ENCODE results near the gene ZNF474. TPM values are rescaled to one million over a fixed set of nuclear protein-coding genes. Genes with fewer than 3 reads are reported as not detected.

ZNF474 gene
- total RNA-seq, 1 experiment from 2014 or later, result not detected

DNA sequence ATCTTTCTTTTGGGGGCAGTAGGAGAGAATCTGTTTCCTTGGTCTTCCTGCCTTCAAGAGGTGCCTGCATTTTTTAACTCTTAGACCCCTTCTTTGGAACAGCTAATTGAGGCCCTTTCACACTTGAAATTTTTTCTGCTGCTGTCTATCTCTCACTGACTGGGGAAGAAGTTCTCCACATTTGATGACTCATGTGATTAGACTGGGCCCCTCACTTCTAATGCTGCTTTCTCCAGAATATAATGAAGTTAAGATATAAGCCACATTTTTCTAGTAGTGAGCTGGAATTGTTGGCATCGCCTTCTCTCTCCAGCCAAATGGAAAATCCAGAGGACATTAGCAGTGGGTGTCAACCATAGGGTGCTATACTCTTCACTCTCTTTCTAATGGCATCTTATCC lies 12.4 kb downstream of the ZNF474 start:
- POLR2A ChIA-PET, result no interaction called here
- CTCF ChIA-PET, result interaction anchor here (0.9 to 1.4 kb wide), 3 partner anchors 15 to 50 kb away, joined by 3 to 4 read pairs (median 3); no protein-coding TSS in a partner anchor
- ATAC-seq, result no peak
- no peaks in the 10 kb centered on the region for H3K27me3 Mint-ChIP-seq (ENCODE audit: low read depth)
- peaks cover 3% of the 10 kb centered on the region; the same call in 1 of the 2 replicates for H3K4me1 Mint-ChIP-seq
- no peak overlapping the region for H3K27ac Mint-ChIP-seq
- H3K4me3 Mint-ChIP-seq, result no peak overlapping the region
- no peak for DNase-seq (ENCODE audit: low spot score)
- no peaks in the 10 kb centered on the region for H3K9me3 Mint-ChIP-seq
- TF ChIP-seq ZNF138 (CRISPR knock-in tag; conservative IDR thresholded peaks at IDR 0.05), result no peak
- TF ChIP-seq, protein P1, sequence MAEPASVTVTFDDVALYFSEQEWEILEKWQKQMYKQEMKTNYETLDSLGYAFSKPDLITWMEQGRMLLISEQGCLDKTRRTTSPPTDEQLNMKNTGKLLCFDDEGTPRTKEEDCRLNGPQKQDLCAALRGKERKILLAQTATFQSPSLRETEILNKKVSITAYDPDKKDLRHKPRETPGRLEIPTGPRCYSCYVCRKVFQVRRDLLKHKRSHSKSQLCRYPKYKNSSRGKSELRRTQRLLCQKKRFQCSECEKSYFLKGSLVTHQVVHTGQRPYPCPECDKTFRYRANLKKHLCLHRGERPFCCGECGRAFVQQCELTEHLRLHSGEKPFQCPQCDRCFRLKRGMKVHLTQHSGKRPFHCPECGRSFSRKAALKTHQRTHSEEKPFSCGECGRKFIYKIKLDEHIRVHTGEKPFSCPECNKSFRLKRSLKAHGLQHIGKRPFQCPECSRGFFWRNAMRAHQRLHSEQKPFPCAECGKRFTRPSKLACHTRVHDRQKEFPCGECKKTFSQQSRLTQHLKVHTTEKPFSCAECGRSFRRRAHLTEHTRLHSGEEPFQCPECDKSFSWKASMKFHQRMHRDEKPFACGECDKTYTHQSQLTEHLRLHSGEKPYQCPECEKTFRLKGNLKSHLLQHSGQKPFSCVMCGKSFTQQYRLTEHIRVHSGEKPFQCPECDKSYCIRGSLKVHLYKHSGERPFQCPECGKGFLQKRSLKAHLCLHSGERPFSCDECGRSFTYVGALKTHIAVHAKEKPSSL (CRISPR knock-in tag; conservative IDR thresholded peaks at IDR 0.05), result no peak
- no peak for TF ChIP-seq HMGA2 (CRISPR knock-in tag; IDR thresholded peaks at IDR 0.05)
- TF ChIP-seq, protein P2, sequence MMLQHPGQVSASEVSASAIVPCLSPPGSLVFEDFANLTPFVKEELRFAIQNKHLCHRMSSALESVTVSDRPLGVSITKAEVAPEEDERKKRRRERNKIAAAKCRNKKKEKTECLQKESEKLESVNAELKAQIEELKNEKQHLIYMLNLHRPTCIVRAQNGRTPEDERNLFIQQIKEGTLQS (CRISPR knock-in tag; conservative IDR thresholded peaks at IDR 0.05), result no peak
- no peak for TF ChIP-seq NFATC4 (CRISPR knock-in tag; IDR thresholded peaks at IDR 0.05)
- TF ChIP-seq, protein P3, sequence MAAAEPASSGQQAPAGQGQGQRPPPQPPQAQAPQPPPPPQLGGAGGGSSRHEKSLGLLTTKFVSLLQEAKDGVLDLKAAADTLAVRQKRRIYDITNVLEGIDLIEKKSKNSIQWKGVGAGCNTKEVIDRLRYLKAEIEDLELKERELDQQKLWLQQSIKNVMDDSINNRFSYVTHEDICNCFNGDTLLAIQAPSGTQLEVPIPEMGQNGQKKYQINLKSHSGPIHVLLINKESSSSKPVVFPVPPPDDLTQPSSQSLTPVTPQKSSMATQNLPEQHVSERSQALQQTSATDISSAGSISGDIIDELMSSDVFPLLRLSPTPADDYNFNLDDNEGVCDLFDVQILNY (CRISPR knock-in tag; IDR thresholded peaks at IDR 0.05), result no peak
- H3K36me3 Mint-ChIP-seq, result no peaks in the 10 kb centered on the region

DNA sequence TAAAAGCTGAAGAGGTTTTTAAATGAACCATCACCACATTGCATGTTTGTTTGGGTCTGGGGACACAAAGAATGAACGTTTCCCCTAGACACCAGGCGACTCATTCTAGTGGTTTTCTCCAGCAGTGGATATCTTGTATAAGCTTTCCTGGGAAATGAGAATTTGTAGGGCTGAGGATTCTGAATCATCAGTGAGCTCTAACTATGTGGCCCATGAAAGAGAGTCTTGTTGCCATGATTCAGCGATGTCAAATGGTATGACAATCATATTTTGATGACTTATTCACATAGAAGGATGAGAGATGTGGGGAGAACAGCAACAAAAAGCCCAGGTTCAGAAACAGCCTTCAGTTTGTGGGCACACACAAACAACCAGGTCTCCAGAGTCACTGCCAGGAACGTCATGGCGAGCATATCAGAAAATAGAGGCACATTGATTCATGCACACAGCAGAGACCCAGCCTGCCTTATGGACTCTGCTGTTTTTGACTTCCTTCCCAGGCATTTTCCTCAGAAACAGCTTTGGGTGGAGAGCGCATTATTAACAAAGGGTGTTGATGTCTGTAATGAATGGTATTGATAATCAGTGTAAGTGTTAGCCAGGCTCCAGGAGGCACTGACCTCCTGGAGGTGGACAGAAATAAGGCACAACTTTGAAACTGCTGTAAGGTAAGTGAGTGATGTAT lies 13.3 kb downstream of the ZNF474 start:
- Mint-ChIP-seq H3K4me3 (no peak overlapping the region), H3K27me3 (ENCODE audit: low read depth) (no peaks in the 10 kb centered on the region), H3K9me3 (no peaks in the 10 kb centered on the region), H3K4me1 (peaks cover 3% of the 10 kb centered on the region; the same call in 1 of the 2 replicates), H3K27ac (no peak overlapping the region), H3K36me3 (no peaks in the 10 kb centered on the region)
- POLR2A ChIA-PET, result interaction anchor here (0.6 kb wide), 1 partner anchor 142 kb away, joined by 3 read pairs; no protein-coding TSS in a partner anchor
- DNase-seq (ENCODE audit: low spot score) (no peak), ATAC-seq (no peak)
- CTCF ChIA-PET, result interaction anchor here (0.9 to 1.4 kb wide), 3 partner anchors 14 to 51 kb away, joined by 3 to 4 read pairs (median 3); no protein-coding TSS in a partner anchor
- no peak for TF ChIP-seq GRHL2 (CRISPR knock-in tag; IDR thresholded peaks at IDR 0.05; ENCODE audit: insufficient replicate concordance, severe bottlenecking)
- TF ChIP-seq, protein P4, sequence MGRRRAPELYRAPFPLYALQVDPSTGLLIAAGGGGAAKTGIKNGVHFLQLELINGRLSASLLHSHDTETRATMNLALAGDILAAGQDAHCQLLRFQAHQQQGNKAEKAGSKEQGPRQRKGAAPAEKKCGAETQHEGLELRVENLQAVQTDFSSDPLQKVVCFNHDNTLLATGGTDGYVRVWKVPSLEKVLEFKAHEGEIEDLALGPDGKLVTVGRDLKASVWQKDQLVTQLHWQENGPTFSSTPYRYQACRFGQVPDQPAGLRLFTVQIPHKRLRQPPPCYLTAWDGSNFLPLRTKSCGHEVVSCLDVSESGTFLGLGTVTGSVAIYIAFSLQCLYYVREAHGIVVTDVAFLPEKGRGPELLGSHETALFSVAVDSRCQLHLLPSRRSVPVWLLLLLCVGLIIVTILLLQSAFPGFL (CRISPR knock-in tag; IDR thresholded peaks at IDR 0.05; ENCODE audit: borderline replicate concordance), result no peak
- TF ChIP-seq, protein P5, sequence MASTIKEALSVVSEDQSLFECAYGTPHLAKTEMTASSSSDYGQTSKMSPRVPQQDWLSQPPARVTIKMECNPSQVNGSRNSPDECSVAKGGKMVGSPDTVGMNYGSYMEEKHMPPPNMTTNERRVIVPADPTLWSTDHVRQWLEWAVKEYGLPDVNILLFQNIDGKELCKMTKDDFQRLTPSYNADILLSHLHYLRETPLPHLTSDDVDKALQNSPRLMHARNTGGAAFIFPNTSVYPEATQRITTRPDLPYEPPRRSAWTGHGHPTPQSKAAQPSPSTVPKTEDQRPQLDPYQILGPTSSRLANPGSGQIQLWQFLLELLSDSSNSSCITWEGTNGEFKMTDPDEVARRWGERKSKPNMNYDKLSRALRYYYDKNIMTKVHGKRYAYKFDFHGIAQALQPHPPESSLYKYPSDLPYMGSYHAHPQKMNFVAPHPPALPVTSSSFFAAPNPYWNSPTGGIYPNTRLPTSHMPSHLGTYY (CRISPR knock-in tag; IDR thresholded peaks at IDR 0.05), result no peak
- no peak for TF ChIP-seq ZNF671 (CRISPR knock-in tag; IDR thresholded peaks at IDR 0.05)
- TF ChIP-seq JUN (CRISPR knock-in tag; IDR thresholded peaks at IDR 0.05), result no peak
- no peak for TF ChIP-seq ATF1 (CRISPR knock-in tag; IDR thresholded peaks at IDR 0.05)
- TF ChIP-seq, protein P6, sequence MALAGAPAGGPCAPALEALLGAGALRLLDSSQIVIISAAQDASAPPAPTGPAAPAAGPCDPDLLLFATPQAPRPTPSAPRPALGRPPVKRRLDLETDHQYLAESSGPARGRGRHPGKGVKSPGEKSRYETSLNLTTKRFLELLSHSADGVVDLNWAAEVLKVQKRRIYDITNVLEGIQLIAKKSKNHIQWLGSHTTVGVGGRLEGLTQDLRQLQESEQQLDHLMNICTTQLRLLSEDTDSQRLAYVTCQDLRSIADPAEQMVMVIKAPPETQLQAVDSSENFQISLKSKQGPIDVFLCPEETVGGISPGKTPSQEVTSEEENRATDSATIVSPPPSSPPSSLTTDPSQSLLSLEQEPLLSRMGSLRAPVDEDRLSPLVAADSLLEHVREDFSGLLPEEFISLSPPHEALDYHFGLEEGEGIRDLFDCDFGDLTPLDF (CRISPR knock-in tag; IDR thresholded peaks at IDR 0.05), result no peak
- TF ChIP-seq, protein P7, sequence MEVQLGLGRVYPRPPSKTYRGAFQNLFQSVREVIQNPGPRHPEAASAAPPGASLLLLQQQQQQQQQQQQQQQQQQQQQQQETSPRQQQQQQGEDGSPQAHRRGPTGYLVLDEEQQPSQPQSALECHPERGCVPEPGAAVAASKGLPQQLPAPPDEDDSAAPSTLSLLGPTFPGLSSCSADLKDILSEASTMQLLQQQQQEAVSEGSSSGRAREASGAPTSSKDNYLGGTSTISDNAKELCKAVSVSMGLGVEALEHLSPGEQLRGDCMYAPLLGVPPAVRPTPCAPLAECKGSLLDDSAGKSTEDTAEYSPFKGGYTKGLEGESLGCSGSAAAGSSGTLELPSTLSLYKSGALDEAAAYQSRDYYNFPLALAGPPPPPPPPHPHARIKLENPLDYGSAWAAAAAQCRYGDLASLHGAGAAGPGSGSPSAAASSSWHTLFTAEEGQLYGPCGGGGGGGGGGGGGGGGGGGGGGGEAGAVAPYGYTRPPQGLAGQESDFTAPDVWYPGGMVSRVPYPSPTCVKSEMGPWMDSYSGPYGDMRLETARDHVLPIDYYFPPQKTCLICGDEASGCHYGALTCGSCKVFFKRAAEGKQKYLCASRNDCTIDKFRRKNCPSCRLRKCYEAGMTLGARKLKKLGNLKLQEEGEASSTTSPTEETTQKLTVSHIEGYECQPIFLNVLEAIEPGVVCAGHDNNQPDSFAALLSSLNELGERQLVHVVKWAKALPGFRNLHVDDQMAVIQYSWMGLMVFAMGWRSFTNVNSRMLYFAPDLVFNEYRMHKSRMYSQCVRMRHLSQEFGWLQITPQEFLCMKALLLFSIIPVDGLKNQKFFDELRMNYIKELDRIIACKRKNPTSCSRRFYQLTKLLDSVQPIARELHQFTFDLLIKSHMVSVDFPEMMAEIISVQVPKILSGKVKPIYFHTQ (CRISPR knock-in tag; IDR thresholded peaks at IDR 0.05), result no peak

Measured in WTC11 (cell line).